ENCODE data around the gene RPS6KB1.

Gene RPS6KB1

GRCh38 chr17:59892251-59892923 lies 534 bp upstream of the RPS6KB1 start:
- peak overlapping the region; percentile 74 for H3K4me3 ChIP-seq (ENCODE audit: low read depth, low read length)
- TF ChIP-seq CTCF (IDR thresholded peaks at IDR 0.05; ENCODE audit: insufficient read depth, low read depth, low read length, missing control alignments): no peak
- no peak for DNase-seq (ENCODE audit: low read depth)

- TF ChIP-seq CTCF (IDR thresholded peaks at IDR 0.05; ENCODE audit: insufficient read depth, low read depth, low read length, missing control alignments): no peak
- peak; percentile 55 for DNase-seq (ENCODE audit: low read depth)
- H3K4me3 ChIP-seq (ENCODE audit: low read depth, low read length): peak overlapping the region; percentile 74
Observed at GRCh38 chr17:59893676-59894100, 767 bp downstream of the RPS6KB1 start.

- DNase-seq (ENCODE audit: low read depth): no peak
- TF ChIP-seq CTCF (IDR thresholded peaks at IDR 0.05; ENCODE audit: insufficient read depth, low read depth, low read length, missing control alignments): no peak
- H3K4me3 ChIP-seq (ENCODE audit: low read depth, low read length): no peak overlapping the region
Observed at GRCh38 chr17:59897090-59897489, 4.2 kb downstream of the RPS6KB1 start.

DNA sequence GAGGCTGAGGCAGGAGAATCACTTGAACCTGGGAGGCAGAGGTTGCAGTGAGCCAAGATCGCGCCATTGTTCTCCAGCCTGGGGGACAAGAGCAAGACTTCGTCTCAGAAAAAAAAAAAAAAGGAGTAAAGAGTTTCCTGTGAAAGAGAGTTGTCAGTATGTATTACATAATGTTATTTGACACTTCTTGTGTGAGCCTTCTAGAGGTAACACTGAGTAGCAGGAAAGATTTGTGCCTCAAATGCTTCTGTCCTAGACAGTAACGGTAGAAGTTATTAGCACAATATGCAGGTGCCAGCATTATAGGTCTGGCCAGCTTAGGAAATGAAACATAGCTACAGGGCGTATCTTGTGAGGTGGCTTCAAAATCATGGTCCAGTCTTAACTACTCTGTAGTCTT lies 6.2 kb downstream of the RPS6KB1 start:
- peak; percentile 42 for DNase-seq (ENCODE audit: low read depth)
- peak; percentile 13 for TF ChIP-seq CTCF (IDR thresholded peaks at IDR 0.05; ENCODE audit: insufficient read depth, low read depth, low read length, missing control alignments)
- no peak overlapping the region for H3K4me3 ChIP-seq (ENCODE audit: low read depth, low read length)

GRCh38 chr17:59901604-59902003 lies 8.7 kb downstream of the RPS6KB1 start:
- no peak for DNase-seq (ENCODE audit: low read depth)
- no peak overlapping the region for H3K4me3 ChIP-seq (ENCODE audit: low read depth, low read length)
- no peak for TF ChIP-seq CTCF (IDR thresholded peaks at IDR 0.05; ENCODE audit: insufficient read depth, low read depth, low read length, missing control alignments)

GRCh38 chr17:59903455-59903854 lies 10.5 kb downstream of the RPS6KB1 start:
- TF ChIP-seq CTCF (IDR thresholded peaks at IDR 0.05; ENCODE audit: insufficient read depth, low read depth, low read length, missing control alignments): no peak
- no peak for DNase-seq (ENCODE audit: low read depth)
- H3K4me3 ChIP-seq (ENCODE audit: low read depth, low read length): no peak overlapping the region

GRCh38 chr17:59907467-59907866 lies 14.5 kb downstream of the RPS6KB1 start:
- DNase-seq (ENCODE audit: low read depth): no peak
- no peak for TF ChIP-seq CTCF (IDR thresholded peaks at IDR 0.05; ENCODE audit: insufficient read depth, low read depth, low read length, missing control alignments)
- H3K4me3 ChIP-seq (ENCODE audit: low read depth, low read length): no peak overlapping the region
